Measurements from ENCODE around the gene COL5A1.

COL5A1 gene

GRCh38 chr9:134796882-134797281 is 155.3 kb downstream of the COL5A1 start:
- no peak for DNase-seq

GRCh38 chr9:134800791-134801339 is 159.3 kb downstream of the COL5A1 start:
- no peak for DNase-seq

GRCh38 chr9:134802216-134802795 is 160.7 kb downstream of the COL5A1 start:
- DNase-seq = no peak

GRCh38 chr9:134804871-134805270 is 163.3 kb downstream of the COL5A1 start:
- no peak for DNase-seq

- no peak for DNase-seq
Observed at GRCh38 chr9:134807716-134808446, 166.3 kb downstream of the COL5A1 start.

- no peak for DNase-seq
Observed at GRCh38 chr9:134808447-134808792, 166.8 kb downstream of the COL5A1 start.

GRCh38 chr9:134809292-134809691 is 167.7 kb downstream of the COL5A1 start:
- no peak for DNase-seq

GRCh38 chr9:134809826-134810225 is 168.2 kb downstream of the COL5A1 start:
- no peak for DNase-seq

- no peak for DNase-seq
Observed at GRCh38 chr9:134811079-134811672, 169.6 kb downstream of the COL5A1 start.

- DNase-seq = no peak
Observed at GRCh38 chr9:134811673-134812342, 170.2 kb downstream of the COL5A1 start.

GRCh38 chr9:134812343-134812673 is 170.7 kb downstream of the COL5A1 start:
- no peak for DNase-seq

- no peak for DNase-seq
Observed at GRCh38 chr9:134813841-134814240, 172.2 kb downstream of the COL5A1 start.

- DNase-seq = no peak
Observed at GRCh38 chr9:134814598-134815215, 173.1 kb downstream of the COL5A1 start.

- DNase-seq = no peak
Observed at GRCh38 chr9:134815435-134816214, 174.0 kb downstream of the COL5A1 start.

- DNase-seq = no peak
Observed at GRCh38 chr9:134816264-134816663, 174.7 kb downstream of the COL5A1 start.

GRCh38 chr9:134818000-134818568 is 176.5 kb downstream of the COL5A1 start:
- no peak for DNase-seq

GRCh38 chr9:134818591-134818990 is 177.0 kb downstream of the COL5A1 start:
- DNase-seq = no peak

- no peak for DNase-seq
Observed at GRCh38 chr9:134820901-134821300, 179.3 kb downstream of the COL5A1 start.

- DNase-seq = no peak
Observed at GRCh38 chr9:134822541-134822940, 180.9 kb downstream of the COL5A1 start.

- no peak for DNase-seq
Observed at GRCh38 chr9:134823623-134824022, 182.0 kb downstream of the COL5A1 start.

GRCh38 chr9:134824583-134824982 is 183.0 kb downstream of the COL5A1 start:
- DNase-seq = no peak

GRCh38 chr9:134825025-134825424 is 183.4 kb downstream of the COL5A1 start:
- no peak for DNase-seq

Data from activated T-cell treated with anti-CD3 and anti-CD28 coated beads, Interleukin-2, amount 50 U/mL, for 1 hour (primary cell).